Lung (tissue), 12 donors: ENCODE results near the gene GALNT1. TPM values are rescaled to one million over a fixed set of nuclear protein-coding genes. Genes with fewer than 3 reads are reported as not detected.

Experiments used
- ATAC-seq: fragments of 200-7000 bp; cut with Tn5 transposase; one replicate; pipeline ENCODE4 v1.9.1; 2020; ENCODE audit warnings: moderate number of reproducible peaks; ENCODE audit not compliant: insufficient read depth, low FRiP score
- DNase-seq, 3 donors: peaks; one replicate each; pipeline ENCODE4 v3.0.0-alpha.2; 2013 to 2017
- H3K27ac ChIP-seq, 2 donors: one replicate each; pipeline ENCODE4 v1.5.1; 2013; ENCODE audit warnings: mild to moderate bottlenecking in 2 of 2, moderate library complexity in 2 of 2, control low read depth in 1 of 2, inconsistent platforms in 1 of 2, low read depth in 1 of 2, low read length in 1 of 2
- H3K27me3 ChIP-seq, 3 donors: one replicate each; pipeline ENCODE4 v1.5.1; 2013; ENCODE audit warnings: low read length in 2 of 3; ENCODE audit not compliant: control insufficient read depth in 3 of 3, insufficient read depth in 3 of 3
- H3K36me3 ChIP-seq, 4 donors: one replicate each; pipeline ENCODE4 v1.5.1; 2013; ENCODE audit warnings: low read length in 4 of 4, mild to moderate bottlenecking in 1 of 4, moderate library complexity in 1 of 4; ENCODE audit not compliant: control insufficient read depth in 4 of 4, insufficient read depth in 4 of 4
- H3K4me1 ChIP-seq, 5 donors: one replicate each; pipeline ENCODE4 v1.5.1; 2013; ENCODE audit warnings: low read length in 5 of 5, mild to moderate bottlenecking in 2 of 5, moderate library complexity in 1 of 5; ENCODE audit not compliant: control insufficient read depth in 5 of 5, insufficient read depth in 5 of 5
- H3K4me3 ChIP-seq: one replicate; pipeline ENCODE4 v1.5.1; 2013; ENCODE audit warnings: mild to moderate bottlenecking, control low read depth, moderate library complexity
- H3K9ac ChIP-seq, 2 donors: one replicate each; pipeline ENCODE4 v1.5.1; 2013; ENCODE audit warnings: low read length in 2 of 2, control low read depth in 1 of 2; ENCODE audit not compliant: insufficient read depth in 1 of 2
- H3K9me3 ChIP-seq, 4 donors: one replicate each; pipeline ENCODE4 v1.5.1; 2013; ENCODE audit warnings: low read length in 3 of 4, mild to moderate bottlenecking in 1 of 4, moderate library complexity in 1 of 4; ENCODE audit not compliant: control insufficient read depth in 4 of 4, insufficient read depth in 3 of 4
- CTCF ChIP-seq: IDR thresholded peaks from 2 replicates; pipeline ENCODE4 v1.5.1; 2012; ENCODE audit warnings: mild to moderate bottlenecking; ENCODE audit errors: control extremely low read depth, extremely low read depth
- WGBS, 2 donors: extraction: QIAGEN DNeasy Blood & Tissue Kit; methylation state at CpG; one replicate each; pipeline ENCODE4 v1.1.7; 2013; 5-methylcytosine and 5-hydroxymethylcytosine counted together
- polyA plus RNA-seq, 2 donors: library from polyadenylated mRNA; stranded (reverse); fragments of 200-250 nt; gene quantifications; one replicate each; pipeline ENCODE4 v1.2.1, GENCODE V29; 2013
- total RNA-seq, 2 donors: library from RNA; depleted of rRNA in 1 of 2; stranded (reverse); fragments of >200 nt in 1 of 2; gene quantifications; one replicate each; pipeline ENCODE4 v1.2.1, GENCODE V29; 2014 to 2021
- donor health status: control.
- donor health status: control.
- donor health status: Bipolar disorder and iron deficiency.
- donor health status: healthy.
- donor health status: DM: yes; HTN: yes; CAD: no.

Gene GALNT1
- total and polyA plus RNA-seq, 4 donors, result 16.9 to 73.4 (median 46.8) TPM

DNA sequence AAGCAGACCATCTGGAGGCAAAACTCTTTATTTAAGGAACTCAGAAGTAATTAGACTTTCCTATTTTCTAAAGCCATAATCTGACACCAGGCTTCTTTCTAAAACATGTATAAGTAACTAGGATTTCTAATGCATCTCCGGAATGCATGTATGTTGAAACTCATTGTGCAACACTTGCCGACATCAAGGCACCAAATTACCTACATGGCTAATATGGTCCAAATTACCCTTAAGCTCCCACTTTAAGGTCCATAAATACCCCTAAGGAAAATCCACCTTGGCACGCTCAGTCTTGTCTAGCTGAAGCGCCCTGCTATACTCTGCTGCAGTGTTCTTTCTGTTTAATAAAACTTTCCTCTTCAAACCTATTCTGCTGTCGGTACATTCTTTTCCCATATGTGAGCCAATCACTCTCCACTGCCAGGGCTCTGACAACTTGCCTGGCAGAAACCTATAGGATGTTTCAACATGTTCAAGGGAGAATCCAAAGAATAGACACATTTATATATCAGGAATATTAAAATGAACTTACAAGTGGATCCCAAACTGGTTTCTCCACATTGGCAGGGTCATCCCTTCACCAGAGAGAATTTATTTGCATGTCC, 171.9 kb downstream of the GALNT1 start:
- Histone ChIP-seq H3K9me3 (no peaks in the 10 kb centered on the region), H3K4me3 (no peak overlapping the region), H3K4me1 (no peaks in the 10 kb centered on the region), H3K9ac (no peak overlapping the region), H3K27ac (no peak overlapping the region), H3K36me3 (no peaks in the 10 kb centered on the region), H3K27me3 (peaks cover 0 to 3% (median 0%) of the 10 kb centered on the region in 3 donors)
- no peak for ATAC-seq
- no peak for DNase-seq
- TF ChIP-seq CTCF, result no peak
- 76 to 77% methylated on average over 5 of the region's 5 CpGs for WGBS, 2 donors

DNA sequence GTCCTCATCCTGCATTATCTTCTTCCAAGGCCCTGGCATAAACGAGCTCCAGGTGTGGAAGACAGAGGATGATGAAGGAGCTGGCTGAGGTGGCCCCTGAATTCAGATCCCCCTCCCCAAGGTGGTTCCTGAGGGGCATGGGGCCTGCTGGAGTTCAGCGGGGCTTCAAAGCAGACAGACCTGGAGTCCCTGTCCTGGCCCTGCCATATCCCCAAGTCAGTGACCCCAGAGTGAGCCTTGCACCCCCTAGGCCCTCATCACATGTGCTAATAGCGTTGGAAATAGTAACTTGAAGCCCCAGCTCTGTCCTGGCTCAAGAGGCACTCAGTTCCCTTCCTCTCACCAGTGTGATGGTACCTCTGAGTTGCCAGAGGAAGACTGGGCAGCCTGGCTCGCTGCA, 172.9 kb downstream of the GALNT1 start:
- no peak for TF ChIP-seq CTCF
- no peak overlapping the region for H3K27ac ChIP-seq
- no peaks in the 10 kb centered on the region for H3K4me1 ChIP-seq
- H3K27me3 ChIP-seq, result peaks cover 0 to 3% (median 0%) of the 10 kb centered on the region in 3 donors
- no peak overlapping the region for H3K4me3 ChIP-seq
- H3K9me3 ChIP-seq, result no peaks in the 10 kb centered on the region
- WGBS, 2 donors, result 66 to 88% methylated on average over 4 of the region's 4 CpGs
- no peak for DNase-seq
- no peaks in the 10 kb centered on the region for H3K36me3 ChIP-seq
- no peak overlapping the region for H3K9ac ChIP-seq
- no peak for ATAC-seq

DNA sequence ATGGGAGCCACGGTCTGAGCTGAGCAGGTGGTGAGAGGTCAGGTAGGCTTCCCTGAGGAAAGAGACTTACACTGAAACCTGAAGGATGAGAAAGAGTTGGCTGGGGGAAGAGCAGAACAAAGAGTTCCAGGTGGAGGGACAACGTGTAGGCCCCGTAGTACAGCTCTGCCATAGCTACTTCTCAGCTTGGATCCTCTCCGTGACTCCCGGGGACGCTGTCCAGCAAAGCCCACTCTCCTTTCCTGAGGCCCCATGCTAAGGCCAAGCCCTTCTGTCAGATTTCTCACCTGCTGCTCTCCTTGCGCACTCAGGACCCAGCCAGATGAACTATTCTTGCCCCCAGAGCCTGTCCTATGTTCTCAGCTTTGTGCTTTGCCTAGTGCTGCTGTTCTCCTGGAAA, 173.8 kb downstream of the GALNT1 start:
- no peaks in the 10 kb centered on the region for H3K9me3 ChIP-seq
- no peak overlapping the region for H3K4me3 ChIP-seq
- no peak for DNase-seq
- H3K4me1 ChIP-seq, result no peaks in the 10 kb centered on the region
- TF ChIP-seq CTCF, result no peak
- H3K9ac ChIP-seq, result no peak overlapping the region
- H3K27ac ChIP-seq, result no peak overlapping the region
- peaks cover 0 to 3% (median 0%) of the 10 kb centered on the region in 3 donors for H3K27me3 ChIP-seq
- no peak for ATAC-seq
- WGBS, 2 donors, result 77 to 88% methylated on average over 7 of the region's 7 CpGs
- H3K36me3 ChIP-seq, result no peaks in the 10 kb centered on the region

- peak; percentile 68 for TF ChIP-seq CTCF
- Histone ChIP-seq H3K9me3 (no peaks in the 10 kb centered on the region), H3K4me3 (no peak overlapping the region), H3K4me1 (no peaks in the 10 kb centered on the region), H3K27ac (no peak overlapping the region), H3K36me3 (no peaks in the 10 kb centered on the region), H3K9ac (no peak overlapping the region), H3K27me3 (peaks cover 0 to 3% (median 0%) of the 10 kb centered on the region in 3 donors)
- ATAC-seq (no peak), DNase-seq (peak; percentile 56 to 78 (median 73))
- 23 to 28% methylated on average over 5 of the region's 5 CpGs for WGBS, 2 donors
Measured at GRCh38 chr18:35756506-35757117, 175.1 kb downstream of the GALNT1 start.
